Liver (tissue), 9 donors: ENCODE measurements around the gene MAPT. TPM values are rescaled to one million over a fixed set of nuclear protein-coding genes. Genes with fewer than 3 reads are reported as not detected.

ENCODE experiments used
- DNase-seq: peaks from one replicate; pipeline ENCODE4 v3.0.0-alpha.2; 2017; ENCODE audit warnings: low spot score
- H3K27ac ChIP-seq, 2 donors: one replicate each; pipeline ENCODE4 v1.7.0; 2013; ENCODE audit warnings: inconsistent platforms in 2 of 2, low read length in 2 of 2, control low read depth in 1 of 2, low read depth in 1 of 2, mild to moderate bottlenecking in 1 of 2
- H3K27me3 ChIP-seq, 4 donors: one replicate each; pipeline versions ENCODE4 v1.6.1 to v1.7.0; 2013; ENCODE audit warnings: low read length in 3 of 4, inconsistent platforms in 1 of 4, mild to moderate bottlenecking in 1 of 4, moderate library complexity in 1 of 4; ENCODE audit not compliant: control insufficient read depth in 4 of 4, insufficient read depth in 4 of 4
- H3K36me3 ChIP-seq, 4 donors: one replicate each; pipeline versions ENCODE4 v1.6.1 to v1.7.0; 2013; ENCODE audit warnings: low read length in 3 of 4, mild to moderate bottlenecking in 3 of 4, low read depth in 1 of 4, moderate library complexity in 1 of 4; ENCODE audit not compliant: control insufficient read depth in 4 of 4, insufficient read depth in 3 of 4
- H3K4me1 ChIP-seq, 4 donors: one replicate each; pipeline versions ENCODE4 v1.6.1 to v1.7.0; 2013; ENCODE audit warnings: low read length in 3 of 4, mild to moderate bottlenecking in 3 of 4, moderate library complexity in 1 of 4; ENCODE audit not compliant: control insufficient read depth in 4 of 4, insufficient read depth in 4 of 4
- H3K4me3 ChIP-seq, 3 donors: one replicate each; pipeline versions ENCODE4 v1.6.1 to v1.7.0; 2013; ENCODE audit warnings: low read length in 3 of 3, control low read depth in 1 of 3, low read depth in 1 of 3, mild to moderate bottlenecking in 1 of 3
- H3K9ac ChIP-seq, 2 donors: one replicate each; pipeline ENCODE4 v1.7.0; 2013; ENCODE audit warnings: low read length in 2 of 2, mild to moderate bottlenecking in 2 of 2, moderate library complexity in 2 of 2, control low read depth in 1 of 2, low read depth in 1 of 2
- H3K9me3 ChIP-seq, 4 donors: one replicate each; pipeline versions ENCODE4 v1.6.1 to v1.7.0; 2013; ENCODE audit warnings: low read length in 3 of 4; ENCODE audit not compliant: control insufficient read depth in 4 of 4
- ATF3 ChIP-seq: IDR thresholded peaks from 2 replicates; pipeline ENCODE4 v1.6.1; 2016; ENCODE audit warnings: antibody characterized with exemption
- CTCF ChIP-seq: fragments of 150-350 bp; IDR thresholded peaks from 2 replicates; pipeline ENCODE4 v1.5.1; 2017; ENCODE audit warnings: improper control_type of control experiment, low read depth, low read length; ENCODE audit not compliant: missing input control
- EGR1 ChIP-seq, 2 donors: IDR thresholded peaks; 2 replicates each; pipeline ENCODE4 v1.6.1; 2016 to 2018; ENCODE audit warnings: antibody characterized with exemption in 2 of 2, low read depth in 2 of 2
- FOXA1 ChIP-seq: IDR thresholded peaks from 2 replicates; pipeline ENCODE4 v1.6.1; 2016; ENCODE audit warnings: antibody characterized with exemption
- FOXA2 ChIP-seq: IDR thresholded peaks from 2 replicates; pipeline ENCODE4 v1.6.1; 2016; ENCODE audit warnings: antibody characterized with exemption
- GABPA ChIP-seq, 2 donors: IDR thresholded peaks in 1 of 2; conservative IDR thresholded peaks in 1 of 2; 2 replicates each; pipeline ENCODE4 v1.6.1; 2016; ENCODE audit warnings: antibody characterized with exemption in 2 of 2, mild to moderate bottlenecking in 1 of 2, moderate library complexity in 1 of 2
- HNF4G ChIP-seq: IDR thresholded peaks from 2 replicates; pipeline ENCODE4 v1.6.1; 2016; ENCODE audit warnings: antibody characterized with exemption
- JUND ChIP-seq, 2 donors: IDR thresholded peaks; 2 replicates each; pipeline ENCODE4 v1.6.1; 2016; ENCODE audit warnings: antibody characterized with exemption in 2 of 2
- NR2F2 ChIP-seq: IDR thresholded peaks from 2 replicates; pipeline ENCODE4 v1.6.1; 2016; ENCODE audit warnings: antibody characterized with exemption
- RAD21 ChIP-seq, 2 donors: IDR thresholded peaks; 2 replicates each; pipeline ENCODE4 v1.6.1; 2016; ENCODE audit warnings: antibody characterized with exemption in 2 of 2, mild to moderate bottlenecking in 2 of 2
- SP1 ChIP-seq: IDR thresholded peaks from 2 replicates; pipeline ENCODE4 v1.6.1; 2018; ENCODE audit warnings: antibody characterized with exemption, mild to moderate bottlenecking
- YY1 ChIP-seq: IDR thresholded peaks from 2 replicates; pipeline ENCODE4 v1.6.1; 2016; ENCODE audit warnings: antibody characterized with exemption, mild to moderate bottlenecking
- WGBS: extraction: QIAGEN DNeasy Blood & Tissue Kit; methylation state at CpG from one replicate; pipeline ENCODE4 v1.1.7; 2013; 5-methylcytosine and 5-hydroxymethylcytosine counted together
- polyA plus RNA-seq, 2 donors: library from polyadenylated mRNA; stranded (reverse) in 1 of 2; unstranded in 1 of 2; fragments of 200-250 nt in 1 of 2; fragments of >200 nt in 1 of 2; fragmentation: Nextera tagmentation in 1 of 2; extraction: Ambion mirVana in 1 of 2; gene quantifications; one replicate each; pipeline versions ENCODE4 v1.2.1 to v1.2.3, GENCODE V29; 2013 to 2015
- total RNA-seq, 2 donors: library from RNA; depleted of rRNA; stranded (reverse); fragments of >200 nt; gene quantifications; one replicate each; pipeline ENCODE4 v1.2.3, GENCODE V29; 2014
- TF ChIP-seq, protein P1 (sequence below): IDR thresholded peaks from 2 replicates; pipeline ENCODE4 v1.6.1; 2016; ENCODE audit warnings: antibody characterized with exemption, mild to moderate bottlenecking
- TF ChIP-seq, protein P2 (sequence below): IDR thresholded peaks from 2 replicates; pipeline ENCODE4 v1.6.1; 2016; ENCODE audit warnings: antibody characterized with exemption
- TF ChIP-seq, protein P3 (sequence below): IDR thresholded peaks from 2 replicates; pipeline ENCODE4 v1.6.1; 2016; ENCODE audit warnings: antibody characterized with exemption
- donor health status: healthy.
- donor health status: healthy.
- donor health status: healthy.
- donor health status: healthy.
- donor health status: healthy.

MAPT gene
- total and polyA plus RNA-seq, 4 donors = 0.05 to 0.67 (median 0.27) TPM

- Histone ChIP-seq H3K9me3 (no peaks in the 10 kb centered on the region), H3K27ac (no peak overlapping the region), H3K4me1 (no peaks in the 10 kb centered on the region), H3K27me3 (no peaks in the 10 kb centered on the region), H3K9ac (no peak overlapping the region), H3K36me3 (peaks cover 10 to 35% (median 28%) of the 10 kb centered on the region in 4 donors), H3K4me3 (no peak overlapping the region)
- TF ChIP-seq RAD21 (IDR thresholded peaks at IDR 0.05) = no peak
- TF ChIP-seq, protein P1, sequence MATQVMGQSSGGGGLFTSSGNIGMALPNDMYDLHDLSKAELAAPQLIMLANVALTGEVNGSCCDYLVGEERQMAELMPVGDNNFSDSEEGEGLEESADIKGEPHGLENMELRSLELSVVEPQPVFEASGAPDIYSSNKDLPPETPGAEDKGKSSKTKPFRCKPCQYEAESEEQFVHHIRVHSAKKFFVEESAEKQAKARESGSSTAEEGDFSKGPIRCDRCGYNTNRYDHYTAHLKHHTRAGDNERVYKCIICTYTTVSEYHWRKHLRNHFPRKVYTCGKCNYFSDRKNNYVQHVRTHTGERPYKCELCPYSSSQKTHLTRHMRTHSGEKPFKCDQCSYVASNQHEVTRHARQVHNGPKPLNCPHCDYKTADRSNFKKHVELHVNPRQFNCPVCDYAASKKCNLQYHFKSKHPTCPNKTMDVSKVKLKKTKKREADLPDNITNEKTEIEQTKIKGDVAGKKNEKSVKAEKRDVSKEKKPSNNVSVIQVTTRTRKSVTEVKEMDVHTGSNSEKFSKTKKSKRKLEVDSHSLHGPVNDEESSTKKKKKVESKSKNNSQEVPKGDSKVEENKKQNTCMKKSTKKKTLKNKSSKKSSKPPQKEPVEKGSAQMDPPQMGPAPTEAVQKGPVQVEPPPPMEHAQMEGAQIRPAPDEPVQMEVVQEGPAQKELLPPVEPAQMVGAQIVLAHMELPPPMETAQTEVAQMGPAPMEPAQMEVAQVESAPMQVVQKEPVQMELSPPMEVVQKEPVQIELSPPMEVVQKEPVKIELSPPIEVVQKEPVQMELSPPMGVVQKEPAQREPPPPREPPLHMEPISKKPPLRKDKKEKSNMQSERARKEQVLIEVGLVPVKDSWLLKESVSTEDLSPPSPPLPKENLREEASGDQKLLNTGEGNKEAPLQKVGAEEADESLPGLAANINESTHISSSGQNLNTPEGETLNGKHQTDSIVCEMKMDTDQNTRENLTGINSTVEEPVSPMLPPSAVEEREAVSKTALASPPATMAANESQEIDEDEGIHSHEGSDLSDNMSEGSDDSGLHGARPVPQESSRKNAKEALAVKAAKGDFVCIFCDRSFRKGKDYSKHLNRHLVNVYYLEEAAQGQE = no peak
- TF ChIP-seq YY1 = no peak
- no peak for TF ChIP-seq EGR1 (IDR thresholded peaks at IDR 0.05; ENCODE audit: low read depth in 2 of 2)
- no peak for TF ChIP-seq SP1
- TF ChIP-seq, protein P2, sequence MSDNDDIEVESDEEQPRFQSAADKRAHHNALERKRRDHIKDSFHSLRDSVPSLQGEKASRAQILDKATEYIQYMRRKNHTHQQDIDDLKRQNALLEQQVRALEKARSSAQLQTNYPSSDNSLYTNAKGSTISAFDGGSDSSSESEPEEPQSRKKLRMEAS = no peak
- no peak for TF ChIP-seq FOXA2
- no peak for TF ChIP-seq NR2F2
- TF ChIP-seq, protein P3, sequence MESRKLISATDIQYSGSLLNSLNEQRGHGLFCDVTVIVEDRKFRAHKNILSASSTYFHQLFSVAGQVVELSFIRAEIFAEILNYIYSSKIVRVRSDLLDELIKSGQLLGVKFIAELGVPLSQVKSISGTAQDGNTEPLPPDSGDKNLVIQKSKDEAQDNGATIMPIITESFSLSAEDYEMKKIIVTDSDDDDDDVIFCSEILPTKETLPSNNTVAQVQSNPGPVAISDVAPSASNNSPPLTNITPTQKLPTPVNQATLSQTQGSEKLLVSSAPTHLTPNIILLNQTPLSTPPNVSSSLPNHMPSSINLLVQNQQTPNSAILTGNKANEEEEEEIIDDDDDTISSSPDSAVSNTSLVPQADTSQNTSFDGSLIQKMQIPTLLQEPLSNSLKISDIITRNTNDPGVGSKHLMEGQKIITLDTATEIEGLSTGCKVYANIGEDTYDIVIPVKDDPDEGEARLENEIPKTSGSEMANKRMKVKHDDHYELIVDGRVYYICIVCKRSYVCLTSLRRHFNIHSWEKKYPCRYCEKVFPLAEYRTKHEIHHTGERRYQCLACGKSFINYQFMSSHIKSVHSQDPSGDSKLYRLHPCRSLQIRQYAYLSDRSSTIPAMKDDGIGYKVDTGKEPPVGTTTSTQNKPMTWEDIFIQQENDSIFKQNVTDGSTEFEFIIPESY = no peak
- TF ChIP-seq JUND (IDR thresholded peaks at IDR 0.05) = no peak
- TF ChIP-seq FOXA1 = no peak
- TF ChIP-seq CTCF = no peak
- TF ChIP-seq HNF4G = no peak
- 90% methylated on average over 4 of the region's 4 CpGs for WGBS
- no peak for DNase-seq
Measured at GRCh38 chr17:46027976-46028325, 133.6 kb downstream of the MAPT start.

GRCh38 chr17:46028374-46028773, 134.0 kb downstream of the MAPT start:
- Histone ChIP-seq H3K4me1 (no peaks in the 10 kb centered on the region), H3K36me3 (peaks cover 13 to 39% (median 32%) of the 10 kb centered on the region in 4 donors), H3K9me3 (no peaks in the 10 kb centered on the region), H3K9ac (no peak overlapping the region), H3K4me3 (no peak overlapping the region), H3K27ac (no peak overlapping the region), H3K27me3 (no peaks in the 10 kb centered on the region)
- DNase-seq = no peak
- WGBS = 90% methylated on average over 3 of the region's 3 CpGs
- TF ChIP-seq YY1 = no peak
- TF ChIP-seq EGR1 (IDR thresholded peaks at IDR 0.05; ENCODE audit: low read depth in 2 of 2) = no peak
- TF ChIP-seq, protein P3 = no peak
- TF ChIP-seq FOXA1 = no peak
- TF ChIP-seq, protein P1 = no peak
- TF ChIP-seq ATF3 = no peak
- no peak for TF ChIP-seq NR2F2
- TF ChIP-seq GABPA (IDR thresholded peaks at IDR 0.05 in 1 of 2, conservative IDR thresholded peaks at IDR 0.05 in 1 of 2) = no peak
- no peak for TF ChIP-seq FOXA2
- TF ChIP-seq CTCF = no peak
